Right lobe of liver (tissue), 6 donors: ENCODE data around the gene ZBTB6. TPM values are rescaled to one million over a fixed set of nuclear protein-coding genes. Genes with fewer than 3 reads are reported as not detected.

Source experiments
- ATAC-seq, 4 donors: fragments of 200-7000 bp; cut with Tn5 transposase; one replicate each; pipeline ENCODE4 v1.9.1; 2020; ENCODE audit warnings: mild to moderate bottlenecking in 4 of 4, moderate library complexity in 4 of 4
- DNase-seq, 3 donors: peaks; one replicate each; pipeline ENCODE4 v3.0.0-alpha.2; 2020
- H3K27ac ChIP-seq, 3 donors: fragments of 200-600 bp; one replicate each; pipeline ENCODE4 v1.8.0; 2022
- H3K27me3 ChIP-seq, 2 donors: fragments of 200-600 bp; one replicate each; pipeline ENCODE4 v1.8.0; 2022
- H3K36me3 ChIP-seq, 4 donors: fragments of 200-600 bp; sonication (generic) in 1 of 4; one replicate each; pipeline versions ENCODE4 v1.5.1 to v1.8.0; 2017 to 2022; ENCODE audit warnings: control low read depth in 1 of 4
- H3K4me1 ChIP-seq, 4 donors: fragments of 200-600 bp; sonication (generic) in 1 of 4; one replicate each; pipeline versions ENCODE4 v1.5.1 to v1.8.0; 2017 to 2022; ENCODE audit warnings: control low read depth in 1 of 4
- H3K4me3 ChIP-seq, 3 donors: fragments of 200-600 bp; one replicate each; pipeline ENCODE4 v1.8.0; 2022
- H3K9me3 ChIP-seq, 4 donors: fragments of 200-600 bp; sonication (generic) in 1 of 4; one replicate each; pipeline versions ENCODE4 v1.5.1 to v1.8.0; 2017 to 2022; ENCODE audit warnings: control low read depth in 1 of 4
- CTCF ChIP-seq, 4 donors: fragments of 200-600 bp in 3 of 4; fragments of 450-650 bp in 1 of 4; IDR thresholded peaks; one replicate each; pipeline versions ENCODE4 v1.5.1 to v1.8.0; 2016 to 2022; ENCODE audit warnings: antibody characterized with exemption in 4 of 4, mild to moderate bottlenecking in 2 of 4
- POLR2A ChIP-seq: fragments of 450-650 bp; IDR thresholded peaks from one replicate; pipeline ENCODE4 v1.6.1; 2017; ENCODE audit warnings: antibody characterized with exemption, mild to moderate bottlenecking
- WGBS: methylation state at CpG from one replicate; pipeline ENCODE4 v1.1.6; 2018; ENCODE audit warnings: low coverage, low lambda C conversion rate; ENCODE audit not compliant: insufficient coverage; ENCODE audit errors: missing lambda C conversion rate; 5-methylcytosine and 5-hydroxymethylcytosine counted together
- intact Hi-C, 2 donors: fragments of 100-400 bp; cut with DNase I; formaldehyde crosslinking; loops; one replicate each; pipeline versions ENCODE4 v1.11.2 to v1.14.1; 2022
- total RNA-seq, 6 experiments: library from RNA; depleted of rRNA in 2 of 6; stranded (reverse); fragments of >200 nt in 2 of 6; fragmentation: NEBNext Ultra II Directional in 3 of 6; extraction: Animal tissue kit (Norgen Biotek cat#: 25700) in 3 of 6; gene quantifications; one replicate each; pipeline versions ENCODE4 v1.1.0 to v1.2.4, GENCODE V29; 2016 to 2023
- donor health status: DM: no; HTN: yes; CAD: no.
- donor health status: DM: no; HTN: no; CAD: no.
- donor health status: DM: no; HTN: no; CAD: no.
- donor health status: DM: no; HTN: yes; CAD: no.
- donor health status: DM: no; HTN: yes; CAD: no.

The ZBTB6 gene
- total RNA-seq, 6 experiments from 2014 or later, result 2.2 to 4.3 (median 2.7) TPM

- Histone ChIP-seq H3K4me1 (peaks cover 0 to 12% (median 0%) of the 10 kb centered on the region in 4 donors), H3K27ac (peak overlapping the region; percentile 76 to 89 (median 86)), H3K36me3 (no peaks in the 10 kb centered on the region), H3K4me3 (peak overlapping the region; percentile 87 to 94 (median 92)), H3K9me3 (no peaks in the 10 kb centered on the region), H3K27me3 (no peaks in the 10 kb centered on the region)
- DNase-seq (peak in 2 of 3 donors; percentile 46 to 66), ATAC-seq (peak; percentile 43 to 47 (median 44))
- WGBS, result 1% methylated on average over 7 of the region's 8 CpGs
- intact Hi-C loops, result no loop called here
- no peak for TF ChIP-seq POLR2A
- no peak for TF ChIP-seq CTCF (IDR thresholded peaks at IDR 0.05)
Observed at GRCh38 chr9:122904466-122904822, 8.7 kb downstream of the ZBTB6 start.

DNA sequence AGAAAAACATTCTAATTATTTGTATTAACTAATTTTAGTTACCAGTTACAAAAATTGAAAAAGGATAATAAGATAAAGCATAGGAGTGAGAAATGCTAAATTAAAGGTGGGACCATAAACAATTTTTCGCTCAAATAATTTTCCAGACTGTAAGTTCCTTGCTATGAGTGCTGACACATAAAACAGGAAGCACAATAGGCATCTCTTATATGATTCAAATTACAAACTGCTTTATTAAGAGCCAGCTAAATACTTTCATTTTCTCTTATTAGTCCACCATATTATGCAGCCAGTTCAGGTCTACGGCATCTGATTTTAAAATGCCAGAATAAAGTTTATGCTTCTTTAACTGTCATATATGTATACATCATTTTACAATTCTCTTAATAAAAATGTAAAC, 12.3 kb downstream of the ZBTB6 start:
- intact Hi-C loops, result no loop called here
- Histone ChIP-seq H3K4me3 (no peak overlapping the region), H3K4me1 (peaks cover 0 to 12% (median 0%) of the 10 kb centered on the region in 4 donors), H3K36me3 (peaks cover 0 to 10% (median 5%) of the 10 kb centered on the region in 4 donors), H3K27ac (peak overlapping the region in 1 of 3 donors; percentile 6), H3K27me3 (no peaks in the 10 kb centered on the region), H3K9me3 (no peaks in the 10 kb centered on the region)
- WGBS, result 39% methylated on average over 2 of the region's 2 CpGs
- DNase-seq, result no peak
- no peak for ATAC-seq
- TF ChIP-seq CTCF (IDR thresholded peaks at IDR 0.05) (no peak), POLR2A (no peak)

GRCh38 chr9:122897969-122898368, 15.2 kb downstream of the ZBTB6 start:
- ATAC-seq (no peak), DNase-seq (no peak)
- no peak for TF ChIP-seq POLR2A
- TF ChIP-seq CTCF (IDR thresholded peaks at IDR 0.05), result no peak
- WGBS, result 100% methylated on average over 1 of the region's 1 CpG
- Histone ChIP-seq H3K27me3 (no peaks in the 10 kb centered on the region), H3K4me3 (no peak overlapping the region), H3K36me3 (peaks cover 0 to 19% (median 5%) of the 10 kb centered on the region in 4 donors), H3K9me3 (no peaks in the 10 kb centered on the region), H3K27ac (no peak overlapping the region), H3K4me1 (no peaks in the 10 kb centered on the region)
- intact Hi-C loops, result no loop called here

DNA sequence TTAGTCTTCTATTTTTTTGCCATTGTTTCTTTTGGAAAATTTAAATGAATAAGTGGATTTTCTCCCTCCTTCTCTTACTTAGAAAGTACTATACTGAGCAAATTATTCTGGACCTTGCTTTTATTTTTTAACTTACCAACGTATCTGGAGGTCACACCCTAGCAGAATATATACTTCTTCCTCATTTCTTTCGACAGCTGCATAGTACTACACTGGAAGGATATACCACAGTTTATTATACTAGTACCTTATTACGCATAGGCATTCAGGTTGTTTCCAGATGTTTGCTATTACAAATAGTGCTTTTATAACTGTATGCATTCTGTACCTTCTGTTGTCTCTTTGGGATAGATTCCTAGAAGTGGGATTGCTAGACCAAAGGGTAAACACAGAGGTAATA, 24.6 kb downstream of the ZBTB6 start:
- Histone ChIP-seq H3K27ac (no peak overlapping the region), H3K4me1 (no peaks in the 10 kb centered on the region), H3K9me3 (no peaks in the 10 kb centered on the region), H3K36me3 (peaks cover 0 to 57% (median 13%) of the 10 kb centered on the region in 4 donors), H3K4me3 (no peak overlapping the region), H3K27me3 (no peaks in the 10 kb centered on the region)
- DNase-seq, result no peak
- no peak for ATAC-seq
- 48% methylated on average over 3 of the region's 3 CpGs for WGBS
- no peak for TF ChIP-seq POLR2A
- no peak for TF ChIP-seq CTCF (IDR thresholded peaks at IDR 0.05)
- intact Hi-C loops, result no loop called here

- H3K9me3 ChIP-seq, result no peaks in the 10 kb centered on the region
- intact Hi-C loops, result no loop called here
- no peak for TF ChIP-seq CTCF (IDR thresholded peaks at IDR 0.05)
- TF ChIP-seq POLR2A, result no peak
- ATAC-seq (no peak), DNase-seq (no peak)
- 87% methylated on average over 2 of the region's 2 CpGs for WGBS
- no peaks in the 10 kb centered on the region for H3K27me3 ChIP-seq
- H3K36me3 ChIP-seq, result peaks cover 0 to 58% (median 13%) of the 10 kb centered on the region in 4 donors
- no peak overlapping the region for H3K27ac ChIP-seq
- H3K4me1 ChIP-seq, result no peaks in the 10 kb centered on the region
- H3K4me3 ChIP-seq, result no peak overlapping the region
Observed at GRCh38 chr9:122883125-122883524, 30.0 kb downstream of the ZBTB6 start.
